SU-DHL-6 (cell line): ENCODE results near the gene SSC5D.

Experiments used
- EZH2phosphoT487 ChIP-seq: fragments of 200-600 bp; sonication (generic), shearing (Covaris generic); conservative IDR thresholded peaks from 2 replicates; pipeline ENCODE4 v1.6.1; 2018; ENCODE audit warnings: mild to moderate bottlenecking, antibody characterized with exemption, low read length, moderate library complexity, mixed read lengths
- TF ChIP-seq, protein P1 (sequence below): fragments of 200-600 bp; sonication (generic); IDR thresholded peaks from one replicate; pipeline ENCODE4 v1.5.1; 2017; ENCODE audit warnings: antibody characterized with exemption, mild to moderate bottlenecking, low read length, moderate library complexity; ENCODE audit not compliant: insufficient read depth, poor library complexity, severe bottlenecking

- TF ChIP-seq, protein P1, sequence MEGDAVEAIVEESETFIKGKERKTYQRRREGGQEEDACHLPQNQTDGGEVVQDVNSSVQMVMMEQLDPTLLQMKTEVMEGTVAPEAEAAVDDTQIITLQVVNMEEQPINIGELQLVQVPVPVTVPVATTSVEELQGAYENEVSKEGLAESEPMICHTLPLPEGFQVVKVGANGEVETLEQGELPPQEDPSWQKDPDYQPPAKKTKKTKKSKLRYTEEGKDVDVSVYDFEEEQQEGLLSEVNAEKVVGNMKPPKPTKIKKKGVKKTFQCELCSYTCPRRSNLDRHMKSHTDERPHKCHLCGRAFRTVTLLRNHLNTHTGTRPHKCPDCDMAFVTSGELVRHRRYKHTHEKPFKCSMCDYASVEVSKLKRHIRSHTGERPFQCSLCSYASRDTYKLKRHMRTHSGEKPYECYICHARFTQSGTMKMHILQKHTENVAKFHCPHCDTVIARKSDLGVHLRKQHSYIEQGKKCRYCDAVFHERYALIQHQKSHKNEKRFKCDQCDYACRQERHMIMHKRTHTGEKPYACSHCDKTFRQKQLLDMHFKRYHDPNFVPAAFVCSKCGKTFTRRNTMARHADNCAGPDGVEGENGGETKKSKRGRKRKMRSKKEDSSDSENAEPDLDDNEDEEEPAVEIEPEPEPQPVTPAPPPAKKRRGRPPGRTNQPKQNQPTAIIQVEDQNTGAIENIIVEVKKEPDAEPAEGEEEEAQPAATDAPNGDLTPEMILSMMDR: no peak
- TF ChIP-seq EZH2phosphoT487: no peak
Observed at GRCh38 chr19:55552206-55552605, 64.0 kb downstream of the SSC5D start.
